AG04450 (cell line): Measurements from ENCODE around the gene FEM1B. TPM values are rescaled to one million over a fixed set of nuclear protein-coding genes. Genes with fewer than 3 reads are reported as not detected.

Experiments
- CTCF ChIA-PET: fragments of 300-600, 350-600 bp; formaldehyde crosslinking; extraction: SDS; loops from one replicate; lab custom pipeline; 2022; ENCODE audit warnings: antibody characterized with exemption, inconsistent platforms; lab: Charles Lee
- POLR2A ChIA-PET: fragments of 350-600 bp; formaldehyde crosslinking; extraction: SDS; loops from one replicate; lab custom pipeline; 2021; ENCODE audit warnings: antibody characterized with exemption, inconsistent platforms; lab: Yijun Ruan, JAX
- DNase-seq: peaks from one replicate; pipeline ENCODE4 v3.0.0-alpha.2; 2011; ENCODE audit warnings: low read depth, low spot score
- H3K27ac ChIP-seq: one replicate; pipeline ENCODE4 v1.5.1; 2012; ENCODE audit warnings: low read depth, low read length, control low read depth
- H3K27me3 ChIP-seq: one replicate; pipeline ENCODE4 v1.6.0; 2012; ENCODE audit warnings: low read length; ENCODE audit not compliant: control insufficient read depth, insufficient read depth
- H3K4me3 ChIP-seq: 2 replicates; pipeline ENCODE4 v1.5.1; 2011; ENCODE audit warnings: mild to moderate bottlenecking, low read depth, low read length, control low read depth
- H3K9me3 ChIP-seq: 2 replicates; pipeline ENCODE4 v1.5.1; 2012; ENCODE audit warnings: low read length; ENCODE audit not compliant: control insufficient read depth, insufficient read depth
- polyA plus RNA-seq: library from polyadenylated mRNA; depleted of rRNA; stranded (reverse); fragments of >200 nt; gene quantifications from 2 replicates; pipeline ENCODE4 v1.2.3, GENCODE V29; 2011
- TF ChIP-seq, protein P1 (sequence below): IDR thresholded peaks from 2 replicates; pipeline ENCODE4 v1.5.1; 2011; ENCODE audit warnings: low read depth, low read length, control low read depth, inconsistent platforms

Gene FEM1B
- polyA plus RNA-seq, 1 experiment, result 46.5 TPM

DNA sequence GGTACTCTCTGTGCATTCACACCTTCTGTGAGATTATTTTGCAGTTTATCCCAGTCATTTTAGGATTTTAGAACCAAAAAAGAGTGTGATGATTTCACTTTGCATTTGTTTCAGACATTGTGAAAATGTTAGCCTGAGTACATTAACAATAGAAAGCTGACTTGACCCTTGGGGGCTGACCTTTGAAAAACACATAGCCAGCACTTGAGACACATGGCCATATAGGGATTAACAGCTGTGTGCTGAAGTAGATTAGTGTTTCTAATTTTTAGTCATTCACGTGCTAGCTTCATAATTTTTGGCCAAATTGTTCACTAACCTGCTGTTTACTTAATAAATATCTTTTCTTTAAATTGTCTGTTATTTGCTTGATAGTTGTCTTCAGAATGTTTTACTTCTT, 3.5 kb downstream of the FEM1B start:
- Histone ChIP-seq H3K9me3 (no peaks in the 10 kb centered on the region), H3K4me3 (peak overlapping the region; percentile 96), H3K27ac (no peak overlapping the region), H3K27me3 (no peaks in the 10 kb centered on the region)
- DNase-seq, result no peak
- CTCF ChIA-PET, result interaction anchor here (0.7 to 4.7 kb wide), 4 partner anchors 26 to 269 kb away, joined by 3 to 35 read pairs (median 6); no protein-coding TSS in a partner anchor
- TF ChIP-seq, protein P1, sequence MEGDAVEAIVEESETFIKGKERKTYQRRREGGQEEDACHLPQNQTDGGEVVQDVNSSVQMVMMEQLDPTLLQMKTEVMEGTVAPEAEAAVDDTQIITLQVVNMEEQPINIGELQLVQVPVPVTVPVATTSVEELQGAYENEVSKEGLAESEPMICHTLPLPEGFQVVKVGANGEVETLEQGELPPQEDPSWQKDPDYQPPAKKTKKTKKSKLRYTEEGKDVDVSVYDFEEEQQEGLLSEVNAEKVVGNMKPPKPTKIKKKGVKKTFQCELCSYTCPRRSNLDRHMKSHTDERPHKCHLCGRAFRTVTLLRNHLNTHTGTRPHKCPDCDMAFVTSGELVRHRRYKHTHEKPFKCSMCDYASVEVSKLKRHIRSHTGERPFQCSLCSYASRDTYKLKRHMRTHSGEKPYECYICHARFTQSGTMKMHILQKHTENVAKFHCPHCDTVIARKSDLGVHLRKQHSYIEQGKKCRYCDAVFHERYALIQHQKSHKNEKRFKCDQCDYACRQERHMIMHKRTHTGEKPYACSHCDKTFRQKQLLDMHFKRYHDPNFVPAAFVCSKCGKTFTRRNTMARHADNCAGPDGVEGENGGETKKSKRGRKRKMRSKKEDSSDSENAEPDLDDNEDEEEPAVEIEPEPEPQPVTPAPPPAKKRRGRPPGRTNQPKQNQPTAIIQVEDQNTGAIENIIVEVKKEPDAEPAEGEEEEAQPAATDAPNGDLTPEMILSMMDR, result no peak
- POLR2A ChIA-PET, result no interaction called here

DNA sequence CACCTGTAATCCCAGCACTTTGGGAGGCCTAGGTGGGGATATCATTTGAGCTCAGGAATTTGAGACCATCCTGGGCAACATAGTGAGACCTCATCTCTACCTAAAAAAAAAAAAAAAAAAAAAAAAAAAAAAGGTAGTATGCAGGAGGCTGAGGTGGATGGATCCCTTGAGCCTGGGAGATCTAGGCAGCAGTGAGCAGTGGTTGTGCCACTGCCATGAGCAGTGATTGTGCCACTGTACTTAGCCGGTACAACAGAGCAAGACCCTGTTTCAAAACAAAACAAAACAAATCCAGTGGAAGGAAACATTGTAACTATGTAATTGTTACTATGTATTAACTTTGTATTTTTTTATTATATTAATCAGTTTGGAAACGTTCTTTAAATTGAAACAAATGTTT, 5.9 kb downstream of the FEM1B start:
- no peak for DNase-seq
- H3K27me3 ChIP-seq, result no peaks in the 10 kb centered on the region
- TF ChIP-seq, protein P1, result no peak
- ChIA-PET CTCF (interaction anchor here (1.6 to 4.7 kb wide), 2 partner anchors 23 to 30 kb away, joined by 10 to 35 read pairs; no protein-coding TSS in a partner anchor), POLR2A (no interaction called here)
- no peak overlapping the region for H3K4me3 ChIP-seq
- no peak overlapping the region for H3K27ac ChIP-seq
- no peaks in the 10 kb centered on the region for H3K9me3 ChIP-seq

DNA sequence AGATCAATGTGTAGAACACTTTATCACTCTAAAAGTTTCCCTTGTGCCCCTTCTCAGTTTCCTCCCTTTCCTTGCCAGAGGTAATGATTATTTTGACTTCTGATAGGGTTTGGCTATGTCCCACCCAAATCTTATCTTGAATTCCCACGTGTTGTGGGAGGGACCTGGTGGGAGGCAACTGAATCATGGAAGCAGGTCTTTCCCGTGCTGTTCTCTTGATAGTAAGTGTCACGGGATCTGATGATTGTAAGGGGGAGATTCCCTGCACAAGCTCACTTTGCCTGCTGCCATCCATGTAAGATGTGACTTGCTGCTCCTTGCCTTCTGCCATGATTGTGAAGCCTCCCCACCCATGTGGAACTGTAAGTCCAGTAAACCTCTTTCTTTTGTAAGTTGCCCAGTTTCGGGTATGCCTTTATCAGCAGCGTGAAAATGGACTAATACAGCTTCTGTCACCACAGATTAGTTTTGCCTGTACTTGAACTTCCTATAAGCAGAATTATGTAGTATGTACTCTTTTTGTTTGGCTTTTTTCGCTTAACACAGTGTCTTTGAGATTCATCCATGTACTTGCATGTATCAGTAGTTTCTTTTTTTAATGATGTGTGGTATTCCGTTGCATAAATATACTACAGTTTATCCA, 7.2 kb downstream of the FEM1B start:
- no peak for DNase-seq
- CTCF ChIA-PET, result no interaction called here

DNA sequence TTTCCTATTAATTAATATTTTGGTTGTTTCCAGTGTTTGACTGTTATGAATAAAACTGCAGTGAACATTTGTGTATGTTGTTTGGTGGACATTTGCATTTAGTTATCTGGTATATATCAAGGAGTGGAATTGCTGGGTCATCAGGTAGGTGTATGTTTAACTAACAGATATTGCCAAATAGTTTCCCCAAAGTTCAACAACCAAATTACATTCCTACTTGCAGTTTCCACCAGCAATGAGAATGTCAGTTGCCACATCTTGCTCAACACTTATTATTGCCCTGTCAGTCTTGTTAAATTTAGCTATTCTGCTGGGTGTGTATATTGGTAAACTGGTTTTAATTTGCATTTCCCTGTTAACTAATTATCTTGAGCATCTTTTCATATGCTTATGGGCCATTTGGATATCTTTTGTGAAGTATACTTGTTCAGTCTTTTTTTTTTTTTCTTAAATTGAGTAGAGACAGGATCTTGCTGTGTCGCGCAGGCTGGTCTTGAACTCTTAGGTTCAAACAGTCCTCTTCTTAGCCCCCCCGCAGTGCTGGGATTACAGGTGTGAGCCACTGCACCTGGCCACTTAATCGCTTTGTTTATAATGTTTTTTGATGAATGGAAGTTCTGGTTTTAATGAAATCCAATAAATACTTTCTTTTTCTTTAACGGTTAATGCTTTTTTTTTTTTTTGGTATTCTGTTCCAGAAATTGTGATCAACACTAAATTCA, 7.9 kb downstream of the FEM1B start:
- DNase-seq, result no peak
- no peak overlapping the region for H3K27ac ChIP-seq
- CTCF ChIA-PET, result no interaction called here

More for the DNA sequence above, 7.2 kb downstream of the FEM1B start:
- no peaks in the 10 kb centered on the region for H3K9me3 ChIP-seq
- no peak overlapping the region for H3K27ac ChIP-seq
- TF ChIP-seq, protein P1, result no peak
- no peaks in the 10 kb centered on the region for H3K27me3 ChIP-seq
- POLR2A ChIA-PET, result no interaction called here
- H3K4me3 ChIP-seq, result no peak overlapping the region

More for the DNA sequence above, 7.9 kb downstream of the FEM1B start:
- H3K27me3 ChIP-seq, result no peaks in the 10 kb centered on the region
- no peaks in the 10 kb centered on the region for H3K9me3 ChIP-seq
- POLR2A ChIA-PET, result no interaction called here
- H3K4me3 ChIP-seq, result no peak overlapping the region
- TF ChIP-seq, protein P1, result no peak
